IMR-90 (cell line): ENCODE results near the gene DGKQ.

Experiments used
- BHLHE40 ChIP-seq: fragments of 150-350 bp; IDR thresholded peaks from 2 replicates; pipeline ENCODE4 v1.6.1; 2016; ENCODE audit warnings: mild to moderate bottlenecking, low read depth, low read length
- CEBPB ChIP-seq: IDR thresholded peaks from 2 replicates; pipeline ENCODE4 v1.6.1; 2012; ENCODE audit warnings: low read depth, low read length, improper control_type of control experiment
- FOS ChIP-seq: fragments of 150-350 bp; IDR thresholded peaks from 2 replicates; pipeline ENCODE4 v1.6.1; 2016; ENCODE audit warnings: low read depth, low read length
- MAFK ChIP-seq: IDR thresholded peaks from 2 replicates; pipeline ENCODE4 v1.6.1; 2012; ENCODE audit warnings: low read depth, low read length, improper control_type of control experiment
- MXI1 ChIP-seq: IDR thresholded peaks from 2 replicates; pipeline ENCODE4 v1.6.1; 2012; ENCODE audit warnings: low read depth, mild to moderate bottlenecking, low read length, moderate library complexity, borderline replicate concordance
- NFE2L2 ChIP-seq: fragments of 150-350 bp; IDR thresholded peaks from 2 replicates; pipeline ENCODE4 v1.6.1; 2016; ENCODE audit warnings: low read depth, mild to moderate bottlenecking, low read length
- POLR2A ChIP-seq: IDR thresholded peaks from 2 replicates; pipeline ENCODE4 v1.6.1; 2012; ENCODE audit warnings: mild to moderate bottlenecking, low read depth, low read length
- RAD21 ChIP-seq: IDR thresholded peaks from 2 replicates; pipeline ENCODE4 v1.6.1; 2012; ENCODE audit warnings: low read length, improper control_type of control experiment
- RCOR1 ChIP-seq: IDR thresholded peaks from 2 replicates; pipeline ENCODE4 v1.6.1; 2012; ENCODE audit warnings: mild to moderate bottlenecking, low read length, improper control_type of control experiment; ENCODE audit not compliant: insufficient replicate concordance
- RFX5 ChIP-seq: IDR thresholded peaks from 2 replicates; pipeline ENCODE4 v1.8.0; 2012; ENCODE audit warnings: low read depth, mild to moderate bottlenecking, low read length, moderate library complexity
- SMC3 ChIP-seq: fragments of 150-350 bp; IDR thresholded peaks from 2 replicates; pipeline ENCODE4 v1.6.1; 2016; ENCODE audit warnings: low read depth, mild to moderate bottlenecking, antibody characterized with exemption, low read length, moderate library complexity
- TF ChIP-seq, protein P1 (sequence below): conservative IDR thresholded peaks from 2 replicates; pipeline ENCODE4 v1.5.1; 2012; ENCODE audit warnings: mild to moderate bottlenecking, low read depth, low read length, improper control_type of control experiment
- TF ChIP-seq, protein P2 (sequence below): fragments of 150-350 bp; IDR thresholded peaks from 2 replicates; pipeline ENCODE4 v1.6.1; 2017; ENCODE audit warnings: mild to moderate bottlenecking, antibody characterized with exemption, low read length, low read depth
- TF ChIP-seq, protein P3 (sequence below): fragments of 150-350 bp; IDR thresholded peaks from 2 replicates; pipeline ENCODE4 v1.6.1; 2016; ENCODE audit warnings: low read depth, mild to moderate bottlenecking, low read length, moderate library complexity, borderline replicate concordance

DNA sequence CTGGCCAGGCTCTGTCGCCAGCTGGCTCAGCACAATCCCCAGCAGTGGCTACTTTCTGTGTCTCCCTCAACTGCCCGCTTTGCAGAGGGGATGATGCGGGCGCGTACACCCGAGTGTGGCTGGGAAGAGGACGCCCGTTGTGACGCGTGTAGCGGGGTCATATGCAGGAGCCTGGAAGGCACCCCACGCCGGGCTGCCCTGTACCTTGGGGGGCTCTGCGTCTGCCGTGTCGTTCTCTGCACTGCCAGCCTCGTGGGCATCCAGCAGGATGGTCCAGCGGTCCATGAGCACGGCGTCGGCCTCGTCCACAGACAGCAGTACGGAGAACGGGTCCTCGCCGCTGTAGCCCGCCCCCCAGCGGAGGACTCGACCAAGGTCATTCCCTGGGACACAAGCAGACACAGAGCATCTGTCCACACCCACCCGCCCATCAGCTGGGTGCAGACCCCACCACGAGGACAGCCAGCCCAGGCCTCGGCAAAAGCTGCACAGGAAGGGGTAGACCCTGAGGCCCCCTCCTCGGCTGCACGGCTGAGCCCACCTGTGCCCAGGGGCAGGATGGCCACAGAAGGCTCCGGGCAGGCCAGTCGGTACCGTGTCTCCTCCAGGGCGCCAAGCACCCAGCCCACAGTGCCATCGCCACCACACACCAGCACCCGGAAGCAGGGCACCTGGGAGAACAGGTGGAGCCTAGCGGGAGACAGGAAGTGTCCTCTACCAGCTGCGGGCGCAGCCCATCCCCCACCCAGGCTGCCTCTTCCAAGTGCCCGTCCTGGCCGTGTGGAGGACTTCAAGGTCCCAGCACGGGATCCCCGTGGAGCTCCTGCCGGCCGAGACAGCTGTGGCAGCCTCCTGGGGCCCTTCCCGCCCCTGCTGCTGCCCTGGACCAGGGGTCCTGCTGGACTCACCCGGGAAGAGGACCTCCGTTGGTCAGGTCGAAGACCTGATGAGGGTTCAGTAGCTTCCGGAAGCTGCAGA is 10.8 kb downstream of the DGKQ start:
- TF ChIP-seq, protein P1, sequence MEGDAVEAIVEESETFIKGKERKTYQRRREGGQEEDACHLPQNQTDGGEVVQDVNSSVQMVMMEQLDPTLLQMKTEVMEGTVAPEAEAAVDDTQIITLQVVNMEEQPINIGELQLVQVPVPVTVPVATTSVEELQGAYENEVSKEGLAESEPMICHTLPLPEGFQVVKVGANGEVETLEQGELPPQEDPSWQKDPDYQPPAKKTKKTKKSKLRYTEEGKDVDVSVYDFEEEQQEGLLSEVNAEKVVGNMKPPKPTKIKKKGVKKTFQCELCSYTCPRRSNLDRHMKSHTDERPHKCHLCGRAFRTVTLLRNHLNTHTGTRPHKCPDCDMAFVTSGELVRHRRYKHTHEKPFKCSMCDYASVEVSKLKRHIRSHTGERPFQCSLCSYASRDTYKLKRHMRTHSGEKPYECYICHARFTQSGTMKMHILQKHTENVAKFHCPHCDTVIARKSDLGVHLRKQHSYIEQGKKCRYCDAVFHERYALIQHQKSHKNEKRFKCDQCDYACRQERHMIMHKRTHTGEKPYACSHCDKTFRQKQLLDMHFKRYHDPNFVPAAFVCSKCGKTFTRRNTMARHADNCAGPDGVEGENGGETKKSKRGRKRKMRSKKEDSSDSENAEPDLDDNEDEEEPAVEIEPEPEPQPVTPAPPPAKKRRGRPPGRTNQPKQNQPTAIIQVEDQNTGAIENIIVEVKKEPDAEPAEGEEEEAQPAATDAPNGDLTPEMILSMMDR = no peak
- TF ChIP-seq POLR2A (no peak), MAFK (no peak), RAD21 (no peak), MXI1 (no peak), SMC3 (no peak), RCOR1 (no peak), BHLHE40 (no peak), NFE2L2 (no peak), RFX5 (no peak), CEBPB (no peak), FOS (no peak)
- TF ChIP-seq, protein P2, sequence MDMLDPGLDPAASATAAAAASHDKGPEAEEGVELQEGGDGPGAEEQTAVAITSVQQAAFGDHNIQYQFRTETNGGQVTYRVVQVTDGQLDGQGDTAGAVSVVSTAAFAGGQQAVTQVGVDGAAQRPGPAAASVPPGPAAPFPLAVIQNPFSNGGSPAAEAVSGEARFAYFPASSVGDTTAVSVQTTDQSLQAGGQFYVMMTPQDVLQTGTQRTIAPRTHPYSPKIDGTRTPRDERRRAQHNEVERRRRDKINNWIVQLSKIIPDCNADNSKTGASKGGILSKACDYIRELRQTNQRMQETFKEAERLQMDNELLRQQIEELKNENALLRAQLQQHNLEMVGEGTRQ = no peak
- TF ChIP-seq, protein P3, sequence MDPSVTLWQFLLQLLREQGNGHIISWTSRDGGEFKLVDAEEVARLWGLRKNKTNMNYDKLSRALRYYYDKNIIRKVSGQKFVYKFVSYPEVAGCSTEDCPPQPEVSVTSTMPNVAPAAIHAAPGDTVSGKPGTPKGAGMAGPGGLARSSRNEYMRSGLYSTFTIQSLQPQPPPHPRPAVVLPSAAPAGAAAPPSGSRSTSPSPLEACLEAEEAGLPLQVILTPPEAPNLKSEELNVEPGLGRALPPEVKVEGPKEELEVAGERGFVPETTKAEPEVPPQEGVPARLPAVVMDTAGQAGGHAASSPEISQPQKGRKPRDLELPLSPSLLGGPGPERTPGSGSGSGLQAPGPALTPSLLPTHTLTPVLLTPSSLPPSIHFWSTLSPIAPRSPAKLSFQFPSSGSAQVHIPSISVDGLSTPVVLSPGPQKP = no peak
